ENCODE data around the gene EPHX1. TPM values are rescaled to one million over a fixed set of nuclear protein-coding genes. Genes with fewer than 3 reads are reported as not detected.
"Not testable (repeated sequence)": the region's sequence is repeated elsewhere in the genome, so short reads cannot be mapped to it uniquely, and the experiment has no call there.

EPHX1 gene
- total and polyA plus RNA-seq, 2 donors (not counting 1 experiment from before 2014, with no cell fraction given): 0.75 to 4.2 TPM

- H3K4me3 Mint-ChIP-seq: no peak overlapping the region
Measured at GRCh38 chr1:225806249-225806648, 3.7 kb upstream of the EPHX1 start.

GRCh38 chr1:225806736-225807135 is 3.2 kb upstream of the EPHX1 start:
- ATAC-seq (ENCODE audit: low read depth); H3K9me3 Mint-ChIP-seq (ENCODE audit: insufficient read depth); H4K20me1 ChIP-seq (ENCODE audit: control insufficient read depth, insufficient read depth, low read length, poor library complexity, severe bottlenecking); H3K4me2 ChIP-seq (replicated peaks; ENCODE audit: low read depth, low read length, poor library complexity, severe bottlenecking); H3K27ac Mint-ChIP-seq; H3K4me3 Mint-ChIP-seq; DNase-seq; H3K27me3 ChIP-seq (replicated peaks in 1 of 4; ENCODE audit: control extremely low read depth in 1 of 4, control insufficient read depth in 3 of 4, insufficient read depth in 4 of 4, low read length in 3 of 4); H3K27ac ChIP-seq (ENCODE audit: low read length in 2 of 2); H3K79me2 ChIP-seq (ENCODE audit: control insufficient read depth, insufficient read depth, low read length); H3K36me3 ChIP-seq (replicated peaks in 1 of 2; ENCODE audit: control extremely low read depth in 1 of 2, control insufficient read depth in 1 of 2, extremely low read depth in 1 of 2, insufficient read depth in 2 of 2, low read length in 1 of 2); H3K4me3 ChIP-seq (ENCODE audit: control extremely low read depth in 1 of 5, extremely low read depth in 1 of 5, insufficient read depth in 1 of 5, low read depth in 2 of 5, low read length in 4 of 5); POLR2A ChIA-PET; H3K9ac ChIP-seq (ENCODE audit: low read length); H3K9me3 ChIP-seq (ENCODE audit: control extremely low read depth in 1 of 3, control insufficient read depth in 2 of 3, insufficient read depth in 1 of 3, low read length in 2 of 3); intact Hi-C loops (cut with micrococcal nuclease); H2AFZ ChIP-seq (ENCODE audit: insufficient read depth, low read depth, low read length, poor library complexity, severe bottlenecking): not testable (repeated sequence)
- peaks cover 11% of the 10 kb centered on the region for H3K4me1 Mint-ChIP-seq
- CTCF ChIA-PET: interaction anchor here (0.9 kb wide), 1 partner anchor 116 kb away, joined by 3 read pairs; no protein-coding TSS in a partner anchor
- H3K4me1 ChIP-seq (ENCODE audit: control insufficient read depth in 2 of 2, insufficient read depth in 2 of 2, low read length in 2 of 2): peaks cover 5 to 14% of the 10 kb centered on the region in 2 donors
- no CpG with 5 or more reads among the region's 3 CpGs for WGBS (ENCODE audit: insufficient coverage)
- peaks cover 11% of the 10 kb centered on the region for H3K27me3 Mint-ChIP-seq

More at GRCh38 chr1:225806249-225806648, 3.7 kb upstream of the EPHX1 start:
- ATAC-seq (ENCODE audit: low read depth) (no peak), DNase-seq (no peak)
- Mint-ChIP-seq H3K9me3 (ENCODE audit: insufficient read depth) (no peaks in the 10 kb centered on the region), H3K27ac (no peak overlapping the region), H3K4me1 (peaks cover 11% of the 10 kb centered on the region), H3K27me3 (peaks cover 11% of the 10 kb centered on the region)
- H3K4me1 ChIP-seq (ENCODE audit: control insufficient read depth in 2 of 2, insufficient read depth in 2 of 2, low read length in 2 of 2): peaks cover 5 to 14% of the 10 kb centered on the region in 2 donors
- H3K27ac ChIP-seq (ENCODE audit: low read length in 2 of 2): no peak overlapping the region
- intact Hi-C loops (cut with micrococcal nuclease): no loop called here
- POLR2A ChIA-PET: no interaction called here
- TF ChIP-seq, protein P1, sequence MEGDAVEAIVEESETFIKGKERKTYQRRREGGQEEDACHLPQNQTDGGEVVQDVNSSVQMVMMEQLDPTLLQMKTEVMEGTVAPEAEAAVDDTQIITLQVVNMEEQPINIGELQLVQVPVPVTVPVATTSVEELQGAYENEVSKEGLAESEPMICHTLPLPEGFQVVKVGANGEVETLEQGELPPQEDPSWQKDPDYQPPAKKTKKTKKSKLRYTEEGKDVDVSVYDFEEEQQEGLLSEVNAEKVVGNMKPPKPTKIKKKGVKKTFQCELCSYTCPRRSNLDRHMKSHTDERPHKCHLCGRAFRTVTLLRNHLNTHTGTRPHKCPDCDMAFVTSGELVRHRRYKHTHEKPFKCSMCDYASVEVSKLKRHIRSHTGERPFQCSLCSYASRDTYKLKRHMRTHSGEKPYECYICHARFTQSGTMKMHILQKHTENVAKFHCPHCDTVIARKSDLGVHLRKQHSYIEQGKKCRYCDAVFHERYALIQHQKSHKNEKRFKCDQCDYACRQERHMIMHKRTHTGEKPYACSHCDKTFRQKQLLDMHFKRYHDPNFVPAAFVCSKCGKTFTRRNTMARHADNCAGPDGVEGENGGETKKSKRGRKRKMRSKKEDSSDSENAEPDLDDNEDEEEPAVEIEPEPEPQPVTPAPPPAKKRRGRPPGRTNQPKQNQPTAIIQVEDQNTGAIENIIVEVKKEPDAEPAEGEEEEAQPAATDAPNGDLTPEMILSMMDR (IDR thresholded peaks at IDR 0.05): no peak
- H3K79me2 ChIP-seq (ENCODE audit: control insufficient read depth, insufficient read depth, low read length): no peaks in the 10 kb centered on the region
- H2AFZ ChIP-seq (ENCODE audit: insufficient read depth, low read depth, low read length, poor library complexity, severe bottlenecking): no peak overlapping the region
- no peaks in the 10 kb centered on the region for H3K36me3 ChIP-seq (replicated peaks in 1 of 2; ENCODE audit: control extremely low read depth in 1 of 2, control insufficient read depth in 1 of 2, extremely low read depth in 1 of 2, insufficient read depth in 2 of 2, low read length in 1 of 2)
- WGBS (ENCODE audit: insufficient coverage): no CpG with 5 or more reads among the region's 1 CpG
- no peak overlapping the region for H3K4me2 ChIP-seq (replicated peaks; ENCODE audit: low read depth, low read length, poor library complexity, severe bottlenecking)
- peaks cover 0 to 6% (median 3%) of the 10 kb centered on the region in 4 experiments for H3K27me3 ChIP-seq (replicated peaks in 1 of 4; ENCODE audit: control extremely low read depth in 1 of 4, control insufficient read depth in 3 of 4, insufficient read depth in 4 of 4, low read length in 3 of 4)
- no peak overlapping the region for H3K9ac ChIP-seq (ENCODE audit: low read length)
- no peak overlapping the region for H3K4me3 ChIP-seq (ENCODE audit: control extremely low read depth in 1 of 5, extremely low read depth in 1 of 5, insufficient read depth in 1 of 5, low read depth in 2 of 5, low read length in 4 of 5)
- CTCF ChIA-PET: interaction anchor here (0.9 kb wide), 1 partner anchor 117 kb away, joined by 3 read pairs; no protein-coding TSS in a partner anchor
- H4K20me1 ChIP-seq (ENCODE audit: control insufficient read depth, insufficient read depth, low read length, poor library complexity, severe bottlenecking): no peaks in the 10 kb centered on the region
- H3K9me3 ChIP-seq (ENCODE audit: control extremely low read depth in 1 of 3, control insufficient read depth in 2 of 3, insufficient read depth in 1 of 3, low read length in 2 of 3): no peaks in the 10 kb centered on the region
